AG09319 (cell line): Measurements from ENCODE around the gene WWP2.
"Not testable (repeated sequence)": the region's sequence is repeated elsewhere in the genome, so short reads cannot be mapped to it uniquely, and the experiment has no call there.

Experiments
- DNase-seq: peaks from one replicate; pipeline ENCODE4 v3.0.0-alpha.2; 2010; ENCODE audit warnings: low read depth; ENCODE audit errors: extremely low read depth
- CTCF ChIP-seq: IDR thresholded peaks from 2 replicates; pipeline ENCODE4 v1.5.1; 2011; ENCODE audit warnings: low read depth, mild to moderate bottlenecking, inconsistent platforms, low read length, moderate library complexity

Gene WWP2

GRCh38 chr16:69748694-69749345 is 13.3 kb upstream of the WWP2 start:
- DNase-seq = no peak
- TF ChIP-seq CTCF = no peak

- no peak for TF ChIP-seq CTCF
- no peak for DNase-seq
These were observed 8.0 kb upstream of the WWP2 start for GRCh38 chr16:69754143-69754468.

GRCh38 chr16:69754469-69755310 is 7.4 kb upstream of the WWP2 start, which contains the start of gene NOB1:
Gene NOB1 (minus strand): TSS chr16:69754926. CDS start chr16:69754910, 16 bp downstream.
- peak; percentile 95 for DNase-seq
- TF ChIP-seq CTCF = peak; percentile 98

- no peak for DNase-seq
- TF ChIP-seq CTCF = no peak
These were observed 5.4 kb upstream of the WWP2 start for GRCh38 chr16:69756705-69757104.

- DNase-seq = not testable (repeated sequence)
These were observed 4.8 kb upstream of the WWP2 start for GRCh38 chr16:69757375-69757774.

- TF ChIP-seq CTCF = no peak
- DNase-seq = no peak
These were observed 874 bp downstream of the WWP2 start for GRCh38 chr16:69762814-69763598.

- DNase-seq = no peak
- no peak for TF ChIP-seq CTCF
These were observed 1.4 kb downstream of the WWP2 start for GRCh38 chr16:69763599-69763942.
